H1 (cell line): Measurements from ENCODE around the gene TSSK6. TPM values are rescaled to one million over a fixed set of nuclear protein-coding genes. Genes with fewer than 3 reads are reported as not detected.

ENCODE experiments used
- CTCF ChIA-PET: fragments of 300-600 bp; sonication (Branson Sonifier 250); formaldehyde crosslinking; loops from one replicate; lab custom pipeline; 2021; ENCODE audit not compliant: partially characterized antibody; lab: Charles Lee
- POLR2A ChIA-PET: fragments of 300-600 bp; sonication (Branson Sonifier 250); formaldehyde crosslinking; loops from one replicate; lab custom pipeline; 2021; ENCODE audit warnings: inconsistent platforms; ENCODE audit not compliant: partially characterized antibody; lab: Charles Lee
- DNase-seq, 2 experiments: peaks; one replicate each; pipeline versions ENCODE4 v3.0.0 to v3.0.0-alpha.2; 2010 to 2022; ENCODE audit warnings: low spot score in 2 of 2, low read depth in 1 of 2, mixed read lengths in 1 of 2
- FAIRE-seq: peaks from 2 replicates; lab custom pipeline; 2011; peaks lifted over from hg19 to GRCh38; lab: Jason Lieb, UNC
- H2AFZ ChIP-seq: 2 replicates; pipeline ENCODE4 v1.8.1; 2012; ENCODE audit warnings: low read length, inconsistent platforms
- H2AK5ac ChIP-seq: 2 replicates; pipeline ENCODE4 v1.6.1; 2013; ENCODE audit warnings: low read depth, low read length
- H2BK120ac ChIP-seq: replicated peaks from 2 replicates; pipeline ENCODE3; 2013; ENCODE audit warnings: low read depth, low read length, inconsistent platforms
- H2BK12ac ChIP-seq: 2 replicates; pipeline ENCODE4 v1.6.1; 2013; ENCODE audit warnings: low read depth, low read length
- H2BK15ac ChIP-seq: 2 replicates; pipeline ENCODE4 v1.6.1; 2013; ENCODE audit warnings: low read length
- H2BK20ac ChIP-seq: 2 replicates; pipeline ENCODE4 v1.6.1; 2013; ENCODE audit warnings: low read length
- H2BK5ac ChIP-seq: 2 replicates; pipeline ENCODE4 v1.6.1; 2013; ENCODE audit warnings: low read depth, low read length
- H3K14ac ChIP-seq: 2 replicates; pipeline ENCODE4 v1.6.1; 2013; ENCODE audit warnings: inconsistent platforms; ENCODE audit not compliant: insufficient read length
- H3K18ac ChIP-seq: 2 replicates; pipeline ENCODE4 v1.6.1; 2013; ENCODE audit warnings: low read length; ENCODE audit errors: extremely low read depth
- H3K23ac ChIP-seq: 2 replicates; pipeline ENCODE4 v1.6.1; 2013; ENCODE audit warnings: inconsistent platforms; ENCODE audit not compliant: insufficient read length
- H3K23me2 ChIP-seq: 2 replicates; pipeline ENCODE4 v1.6.1; 2013; ENCODE audit warnings: low read depth, low read length
- H3K27ac ChIP-seq: 2 replicates; pipeline ENCODE4 v1.6.1; 2011; ENCODE audit warnings: low read depth, low read length, inconsistent platforms
- H3K27me3 ChIP-seq, 4 experiments: replicated peaks in 1 of 4; 1 replicate in 1 of 4; 2 replicates in 3 of 4; pipeline versions ENCODE4 v1.6.1 to v1.8.1; 2011 to 2013; ENCODE audit warnings: low read length in 3 of 4, mild to moderate bottlenecking in 3 of 4, inconsistent platforms in 2 of 4, mixed read lengths in 2 of 4, moderate library complexity in 1 of 4; ENCODE audit not compliant: control insufficient read depth in 3 of 4, insufficient read depth in 3 of 4; ENCODE audit errors: extremely low read depth in 1 of 4
- H3K36me3 ChIP-seq, 4 experiments: 2 replicates each; pipeline versions ENCODE4 v1.6.1 to v1.8.1; 2011 to 2013; ENCODE audit warnings: mild to moderate bottlenecking in 4 of 4, low read length in 3 of 4, moderate library complexity in 2 of 4, control low read depth in 1 of 4, inconsistent platforms in 1 of 4; ENCODE audit not compliant: insufficient read depth in 4 of 4, control insufficient read depth in 2 of 4
- H3K4ac ChIP-seq: replicated peaks from 2 replicates; pipeline ENCODE3; 2013; ENCODE audit warnings: low read length, low read depth, mixed read lengths, inconsistent platforms; ENCODE audit not compliant: insufficient read length
- H3K4me1 ChIP-seq, 4 experiments: replicated peaks in 1 of 4; 1 replicate in 1 of 4; 2 replicates in 3 of 4; pipeline versions ENCODE4 v1.6.1 to v1.8.1; 2011 to 2013; ENCODE audit warnings: low read length in 3 of 4, inconsistent platforms in 2 of 4, mixed read lengths in 1 of 4; ENCODE audit not compliant: insufficient read depth in 4 of 4, control insufficient read depth in 3 of 4
- H3K4me2 ChIP-seq, 2 experiments: 2 replicates each; pipeline versions ENCODE4 v1.6.1 to v1.8.1; 2011 to 2013; ENCODE audit warnings: low read depth in 2 of 2, low read length in 2 of 2, control low read depth in 1 of 2, inconsistent platforms in 1 of 2, mild to moderate bottlenecking in 1 of 2; ENCODE audit not compliant: insufficient read depth in 1 of 2
- H3K4me3 ChIP-seq, 4 experiments: fragments of 200-600, 300-600 bp in 1 of 4; sonication (generic), shearing (Covaris generic), sonication (Bioruptor Twin) in 1 of 4; 2 replicates each; pipeline versions ENCODE4 v1.5.1 to v1.8.1; 2011 to 2016; ENCODE audit warnings: low read length in 4 of 4, low read depth in 3 of 4, control low read depth in 2 of 4, inconsistent platforms in 2 of 4, mild to moderate bottlenecking in 2 of 4, mixed read lengths in 1 of 4, moderate library complexity in 1 of 4; ENCODE audit not compliant: insufficient read depth in 2 of 4; ENCODE audit errors: extremely low read depth in 1 of 4
- H3K56ac ChIP-seq: replicated peaks from 2 replicates; pipeline ENCODE3; 2013; ENCODE audit warnings: low read depth, mild to moderate bottlenecking, mixed read lengths, low read length, inconsistent platforms; ENCODE audit not compliant: insufficient read length
- H3K79me1 ChIP-seq: 2 replicates; pipeline ENCODE4 v1.6.1; 2013; ENCODE audit warnings: low read depth, low read length, control low read depth
- H3K79me2 ChIP-seq, 2 experiments: 2 replicates each; pipeline versions ENCODE4 v1.6.1 to v1.8.1; 2012 to 2013; ENCODE audit warnings: low read length in 2 of 2, mild to moderate bottlenecking in 2 of 2, inconsistent platforms in 1 of 2; ENCODE audit not compliant: insufficient read depth in 2 of 2, control insufficient read depth in 1 of 2
- H3K9ac ChIP-seq, 4 experiments: replicated peaks in 1 of 4; 1 replicate in 1 of 4; 2 replicates in 3 of 4; pipeline versions ENCODE4 v1.6.1 to v1.8.1; 2011 to 2013; ENCODE audit warnings: low read depth in 3 of 4, low read length in 3 of 4, control low read depth in 2 of 4, mild to moderate bottlenecking in 2 of 4, moderate library complexity in 2 of 4, inconsistent platforms in 1 of 4; ENCODE audit errors: extremely low read depth in 1 of 4
- H3K9me3 ChIP-seq, 2 experiments: 2 replicates each; pipeline versions ENCODE4 v1.6.1 to v1.8.1; 2012 to 2013; ENCODE audit warnings: mild to moderate bottlenecking in 2 of 2, moderate library complexity in 2 of 2, control low read depth in 1 of 2, inconsistent platforms in 1 of 2, low read depth in 1 of 2, low read length in 1 of 2, mixed read lengths in 1 of 2; ENCODE audit not compliant: insufficient read depth in 2 of 2
- H4K20me1 ChIP-seq, 2 experiments: replicated peaks in 1 of 2; 2 replicates each; pipeline versions ENCODE3 to v1.8.1; 2011 to 2013; ENCODE audit warnings: inconsistent platforms in 2 of 2, low read length in 2 of 2, mild to moderate bottlenecking in 1 of 2; ENCODE audit not compliant: insufficient read depth in 2 of 2, control insufficient read depth in 1 of 2
- H4K5ac ChIP-seq: 2 replicates; pipeline ENCODE4 v1.6.1; 2013; ENCODE audit warnings: low read length, low read depth, mixed read lengths, inconsistent platforms; ENCODE audit not compliant: insufficient read length
- H4K8ac ChIP-seq: 2 replicates; pipeline ENCODE4 v1.8.0; 2013; ENCODE audit warnings: mild to moderate bottlenecking, moderate library complexity, low read length, inconsistent platforms; ENCODE audit not compliant: insufficient read depth; ENCODE audit errors: extremely low read depth
- H4K91ac ChIP-seq: replicated peaks from 2 replicates; pipeline ENCODE3; 2013; ENCODE audit warnings: low read length, mixed read lengths, inconsistent platforms; ENCODE audit not compliant: insufficient read length
- CBX5 ChIP-seq: fragments of 300-800, 300-1000 bp; sonication (generic); IDR thresholded peaks from 2 replicates; pipeline ENCODE4 v1.7.1; 2016; ENCODE audit warnings: antibody characterized with exemption, low read length, low read depth
- EP300 ChIP-seq, 2 experiments: IDR thresholded peaks; 1 replicate in 1 of 2; 2 replicates in 1 of 2; pipeline ENCODE4 v1.6.1; 2011 to 2012; ENCODE audit warnings: low read depth in 2 of 2, low read length in 2 of 2, mild to moderate bottlenecking in 2 of 2, borderline replicate concordance in 1 of 2, inconsistent platforms in 1 of 2, moderate library complexity in 1 of 2
- HDAC6 ChIP-seq: IDR thresholded peaks from one replicate; pipeline ENCODE4 v1.7.1; 2012; ENCODE audit warnings: low read depth, mild to moderate bottlenecking, inconsistent platforms, low read length, moderate library complexity
- SIN3A ChIP-seq, 2 experiments: IDR thresholded peaks in 1 of 2; conservative IDR thresholded peaks in 1 of 2; 2 replicates each; pipeline ENCODE4 v1.6.1; 2011 to 2012; ENCODE audit warnings: low read length in 2 of 2, improper control_type of control experiment in 1 of 2, low read depth in 1 of 2, mild to moderate bottlenecking in 1 of 2
- SIRT6 ChIP-seq: IDR thresholded peaks from one replicate; pipeline ENCODE4 v1.7.1; 2012; ENCODE audit warnings: low read length, inconsistent platforms
- SP1 ChIP-seq: IDR thresholded peaks from 2 replicates; pipeline ENCODE4 v1.6.1; 2011; ENCODE audit warnings: low read depth, low read length
- SP2 ChIP-seq: IDR thresholded peaks from 2 replicates; pipeline ENCODE4 v1.6.1; 2012; ENCODE audit warnings: mild to moderate bottlenecking, low read length, inconsistent platforms
- WGBS, 2 experiments: shearing (Covaris generic) in 1 of 2; methylation state at CpG; one replicate each; pipeline versions ENCODE4 v1.1.6 to v1.1.7; 2013 to 2015; ENCODE audit warnings: low lambda C conversion rate in 2 of 2, mixed read lengths in 2 of 2, inconsistent platforms in 1 of 2, low coverage in 1 of 2, missing lambda C conversion rate in 1 of 2; ENCODE audit not compliant: insufficient replicate concordance in 2 of 2, insufficient coverage in 1 of 2, insufficient read length in 1 of 2; ENCODE audit errors: extremely low coverage in 1 of 2, missing lambda C conversion rate in 1 of 2; 5-methylcytosine and 5-hydroxymethylcytosine counted together
- polyA plus RNA-seq, 7 experiments: library from polyadenylated mRNA; depleted of rRNA in 3 of 7; stranded (reverse) in 5 of 7; unstranded in 2 of 7; fragments of >200 nt in 5 of 7; fragments of 200-250 nt in 2 of 7; gene quantifications; 1 replicate in 5 of 7; 2 replicates in 1 of 7; 4 replicates in 1 of 7; pipeline versions ENCODE4 v1.2.1 to v1.2.3, GENCODE V29; 2011 to 2013; ENCODE audit warnings: missing spikeins in 2 of 7, mixed read lengths in 2 of 7
- total RNA-seq: library from RNA; stranded (reverse); fragmentation: NEBNext Ultra II Directional; extraction: Animal tissue kit (Norgen Biotek cat#: 25700); gene quantifications from 2 replicates; pipeline ENCODE4 v1.2.1, GENCODE V29; 2021
- TF ChIP-seq, protein P1 (sequence below), 3 experiments: IDR thresholded peaks; 1 replicate in 2 of 3; 2 replicates in 1 of 3; pipeline versions ENCODE4 v1.5.1 to v1.6.1; 2011; ENCODE audit warnings: low read length in 3 of 3, mild to moderate bottlenecking in 3 of 3, inconsistent platforms in 2 of 3, low read depth in 1 of 3, moderate library complexity in 1 of 3; ENCODE audit not compliant: insufficient read depth in 1 of 3; ENCODE audit errors: control extremely low read depth in 1 of 3
- TF ChIP-seq, protein P2 (sequence below): IDR thresholded peaks from 2 replicates; pipeline ENCODE4 v1.6.1; 2012; ENCODE audit warnings: low read length, inconsistent platforms

The TSSK6 gene
- total and polyA plus RNA-seq, 2 of the 8 experiments (the other 6 are each of a cell fraction or from before 2014, with no cell fraction given) = 3.6 to 7.8 TPM

DNA sequence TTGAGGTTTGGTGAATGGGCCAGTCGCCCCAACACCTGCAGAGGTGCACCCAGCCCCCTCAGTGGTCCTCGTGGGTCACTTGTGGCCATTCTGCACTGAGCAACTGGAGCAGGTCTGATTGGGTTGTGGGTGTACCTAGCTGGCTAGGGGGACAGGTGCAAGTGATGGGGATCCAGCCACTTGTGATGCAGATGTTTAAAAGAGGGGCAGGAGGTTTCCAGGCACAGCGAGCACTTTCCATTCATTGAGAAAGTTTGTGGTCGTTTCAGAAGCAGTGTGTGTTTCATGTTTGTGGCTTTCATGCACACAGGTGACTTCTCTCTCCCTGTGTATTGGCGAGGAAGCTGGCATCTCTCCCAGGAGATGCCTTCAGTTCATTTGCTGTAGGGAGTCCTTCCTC is 34.7 kb downstream of the TSSK6 start:
- CTCF ChIA-PET = interaction anchor here (0.6 to 2.2 kb wide), 4 partner anchors 10 to 63 kb away, joined by 3 to 19 read pairs (median 4); no protein-coding TSS in a partner anchor
- TF ChIP-seq EP300 (IDR thresholded peaks at IDR 0.05; ENCODE audit: borderline replicate concordance in 1 of 2, low read depth in 2 of 2, low read length in 2 of 2) (no peak), SP2 (no peak), CBX5 (no peak), HDAC6 (no peak), SIN3A (conservative IDR thresholded peaks at IDR 0.05 in 1 of 2, IDR thresholded peaks at IDR 0.05 in 1 of 2; ENCODE audit: low read depth in 1 of 2, low read length in 2 of 2) (no peak), SP1 (no peak), SIRT6 (no peak)
- TF ChIP-seq, protein P1, sequence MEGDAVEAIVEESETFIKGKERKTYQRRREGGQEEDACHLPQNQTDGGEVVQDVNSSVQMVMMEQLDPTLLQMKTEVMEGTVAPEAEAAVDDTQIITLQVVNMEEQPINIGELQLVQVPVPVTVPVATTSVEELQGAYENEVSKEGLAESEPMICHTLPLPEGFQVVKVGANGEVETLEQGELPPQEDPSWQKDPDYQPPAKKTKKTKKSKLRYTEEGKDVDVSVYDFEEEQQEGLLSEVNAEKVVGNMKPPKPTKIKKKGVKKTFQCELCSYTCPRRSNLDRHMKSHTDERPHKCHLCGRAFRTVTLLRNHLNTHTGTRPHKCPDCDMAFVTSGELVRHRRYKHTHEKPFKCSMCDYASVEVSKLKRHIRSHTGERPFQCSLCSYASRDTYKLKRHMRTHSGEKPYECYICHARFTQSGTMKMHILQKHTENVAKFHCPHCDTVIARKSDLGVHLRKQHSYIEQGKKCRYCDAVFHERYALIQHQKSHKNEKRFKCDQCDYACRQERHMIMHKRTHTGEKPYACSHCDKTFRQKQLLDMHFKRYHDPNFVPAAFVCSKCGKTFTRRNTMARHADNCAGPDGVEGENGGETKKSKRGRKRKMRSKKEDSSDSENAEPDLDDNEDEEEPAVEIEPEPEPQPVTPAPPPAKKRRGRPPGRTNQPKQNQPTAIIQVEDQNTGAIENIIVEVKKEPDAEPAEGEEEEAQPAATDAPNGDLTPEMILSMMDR (IDR thresholded peaks at IDR 0.05; ENCODE audit: control extremely low read depth in 1 of 3, insufficient read depth in 1 of 3, low read depth in 1 of 3, low read length in 3 of 3) = no peak
- TF ChIP-seq, protein P2, sequence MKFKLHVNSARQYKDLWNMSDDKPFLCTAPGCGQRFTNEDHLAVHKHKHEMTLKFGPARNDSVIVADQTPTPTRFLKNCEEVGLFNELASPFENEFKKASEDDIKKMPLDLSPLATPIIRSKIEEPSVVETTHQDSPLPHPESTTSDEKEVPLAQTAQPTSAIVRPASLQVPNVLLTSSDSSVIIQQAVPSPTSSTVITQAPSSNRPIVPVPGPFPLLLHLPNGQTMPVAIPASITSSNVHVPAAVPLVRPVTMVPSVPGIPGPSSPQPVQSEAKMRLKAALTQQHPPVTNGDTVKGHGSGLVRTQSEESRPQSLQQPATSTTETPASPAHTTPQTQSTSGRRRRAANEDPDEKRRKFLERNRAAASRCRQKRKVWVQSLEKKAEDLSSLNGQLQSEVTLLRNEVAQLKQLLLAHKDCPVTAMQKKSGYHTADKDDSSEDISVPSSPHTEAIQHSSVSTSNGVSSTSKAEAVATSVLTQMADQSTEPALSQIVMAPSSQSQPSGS = no peak

More for the DNA sequence above, 34.7 kb downstream of the TSSK6 start:
- Histone ChIP-seq H3K23ac (no peak overlapping the region), H3K4ac (no peak overlapping the region), H2BK20ac (no peak overlapping the region), H2AFZ (no peak overlapping the region), H3K27ac (no peak overlapping the region), H4K5ac (no peak overlapping the region), H3K27me3 (no peaks in the 10 kb centered on the region), H3K79me2 (peaks cover 6 to 92% of the 10 kb centered on the region in 2 experiments; a peak in 3 of 4 replicates), H2BK5ac (no peak overlapping the region; the same call in 1 of the 2 replicates), H2BK12ac (no peak overlapping the region), H3K36me3 (peaks cover 0 to 3% (median under 1%) of the 10 kb centered on the region in 4 experiments; a peak in 2 of 8 replicates), H3K9me3 (no peaks in the 10 kb centered on the region), H3K23me2 (no peaks in the 10 kb centered on the region; the same call in 1 of the 2 replicates), H3K4me2 (no peak overlapping the region), H4K91ac (no peak overlapping the region), H3K14ac (no peak overlapping the region), H3K4me3 (no peak overlapping the region), H3K4me1 (peaks cover 3 to 12% (median 8%) of the 10 kb centered on the region in 4 experiments; a peak in 6 of 7 replicates), H3K56ac (no peak overlapping the region), H2AK5ac (no peak overlapping the region), H3K79me1 (peaks cover 29% of the 10 kb centered on the region), H2BK120ac (no peak overlapping the region), H4K20me1 (peaks cover 15 to 49% of the 10 kb centered on the region in 2 experiments), H3K18ac (no peak overlapping the region), H3K9ac (no peak overlapping the region), H2BK15ac (no peak overlapping the region), H4K8ac (no peak overlapping the region)
- no peak for FAIRE-seq
- DNase-seq = no peak
- 84% methylated on average over 5 of the region's 5 CpGs; no CpG with 5 or more reads in 1 of the 2 experiments for WGBS, 2 experiments
- POLR2A ChIA-PET = interaction anchor here (2.1 kb wide), 1 partner anchor 75 kb away, joined by 5 read pairs; the partner anchor contains the start of gene GATAD2A
